GM18858 (cell line): Measurements from ENCODE around the gene TRIM72.
"Not testable (repeated sequence)": the region's sequence is repeated elsewhere in the genome, so short reads cannot be mapped to it uniquely, and the experiment has no call there.

Source experiments
- ATAC-seq: cut with Tn5 transposase; IDR thresholded peaks from one replicate; pipeline ENCODE4 v1.9.1; 2021; ENCODE audit not compliant: unreplicated experiment

Gene TRIM72

GRCh38 chr16:31251435-31251834 lies 37.5 kb downstream of the TRIM72 start:
- no peak for ATAC-seq

- ATAC-seq: no peak
Measured at GRCh38 chr16:31253642-31254045, 39.7 kb downstream of the TRIM72 start.

GRCh38 chr16:31256466-31256865 lies 42.5 kb downstream of the TRIM72 start:
- ATAC-seq: no peak

- ATAC-seq: no peak
Measured at GRCh38 chr16:31258366-31258765, 44.4 kb downstream of the TRIM72 start.

- ATAC-seq: no peak
Measured at GRCh38 chr16:31260136-31260931, 46.4 kb downstream of the TRIM72 start.

- ATAC-seq: no peak
Measured at GRCh38 chr16:31262084-31262483, 48.2 kb downstream of the TRIM72 start.

- peak; percentile 86 for ATAC-seq
Measured at GRCh38 chr16:31265329-31266245, 51.7 kb downstream of the TRIM72 start.

- ATAC-seq: no peak
Measured at GRCh38 chr16:31267332-31268032, 53.6 kb downstream of the TRIM72 start.

- no peak for ATAC-seq
Measured at GRCh38 chr16:31268033-31268365, 54.1 kb downstream of the TRIM72 start.

- ATAC-seq: no peak
Measured at GRCh38 chr16:31268891-31269290, 55.0 kb downstream of the TRIM72 start.

- no peak for ATAC-seq
Measured at GRCh38 chr16:31269541-31269940, 55.6 kb downstream of the TRIM72 start.

- ATAC-seq: not testable (repeated sequence)
Measured at GRCh38 chr16:31269973-31270372, 56.1 kb downstream of the TRIM72 start.

GRCh38 chr16:31270795-31271194 lies 56.9 kb downstream of the TRIM72 start:
- ATAC-seq: no peak

GRCh38 chr16:31271621-31272190 lies 57.8 kb downstream of the TRIM72 start:
- ATAC-seq: no peak

GRCh38 chr16:31273187-31273586 lies 59.3 kb downstream of the TRIM72 start:
- no peak for ATAC-seq

- no peak for ATAC-seq
Measured at GRCh38 chr16:31273676-31274075, 59.8 kb downstream of the TRIM72 start.

GRCh38 chr16:31274831-31275816 lies 61.2 kb downstream of the TRIM72 start:
- no peak for ATAC-seq

- no peak for ATAC-seq
Measured at GRCh38 chr16:31276600-31276999, 62.7 kb downstream of the TRIM72 start.

GRCh38 chr16:31277659-31278260 lies 63.8 kb downstream of the TRIM72 start:
- no peak for ATAC-seq
